Activated naive CD4-positive, alpha-beta T cell treated with anti-CD3 and anti-CD28 coated beads for 36 hours (primary cell): ENCODE data around the gene SLC47A2. TPM values are rescaled to one million over a fixed set of nuclear protein-coding genes. Genes with fewer than 3 reads are reported as not detected.
"Not testable (repeated sequence)": the region's sequence is repeated elsewhere in the genome, so short reads cannot be mapped to it uniquely, and the experiment has no call there.

Experiments used
- CTCF ChIA-PET: fragments of 350-600 bp; sonication (Branson Sonifier 250); formaldehyde crosslinking; loops from one replicate; lab custom pipeline; 2021; ENCODE audit warnings: antibody characterized with exemption; lab: Charles Lee
- DNase-seq: peaks from one replicate; pipeline ENCODE4 v3.0.0-alpha.2; 2020
- H3K27ac Mint-ChIP-seq: one replicate; pipeline ENCODE4 v1.8.0; 2021; ENCODE audit warnings: mild to moderate bottlenecking, mixed read lengths
- H3K27me3 Mint-ChIP-seq: one replicate; pipeline ENCODE4 v1.8.0; 2021; ENCODE audit warnings: low read depth, mixed read lengths
- H3K36me3 Mint-ChIP-seq: one replicate; pipeline ENCODE4 v1.8.0; 2021; ENCODE audit warnings: low read depth, mixed read lengths
- H3K4me1 Mint-ChIP-seq: one replicate; pipeline ENCODE4 v1.8.0; 2021; ENCODE audit warnings: low read depth, mixed read lengths
- H3K4me3 Mint-ChIP-seq: one replicate; pipeline ENCODE4 v1.8.0; 2021; ENCODE audit warnings: mild to moderate bottlenecking, moderate library complexity, mixed read lengths
- H3K9me3 Mint-ChIP-seq: one replicate; pipeline ENCODE4 v1.8.0; 2021; ENCODE audit warnings: mixed read lengths
- intact Hi-C: fragments of 100-400 bp; cut with micrococcal nuclease; formaldehyde crosslinking; loops from one replicate; pipeline ENCODE4 v1.15.1; 2023
- total RNA-seq, 2 experiments: library from RNA; stranded (reverse); gene quantifications; one replicate each; pipeline ENCODE4 v1.2.3, GENCODE V29; 2021

The SLC47A2 gene
- total RNA-seq, 2 experiments from 2014 or later = not detected

GRCh38 chr17:19684909-19685580 lies 31.3 kb downstream of the SLC47A2 start:
- intact Hi-C loops, H3K9me3 Mint-ChIP-seq, H3K27me3 Mint-ChIP-seq, H3K36me3 Mint-ChIP-seq, DNase-seq, CTCF ChIA-PET, H3K4me1 Mint-ChIP-seq, H3K4me3 Mint-ChIP-seq, H3K27ac Mint-ChIP-seq: not testable (repeated sequence)

GRCh38 chr17:19683117-19683516 lies 33.3 kb downstream of the SLC47A2 start:
- CTCF ChIA-PET = no interaction called here
- Mint-ChIP-seq H3K36me3 (peaks cover 2% of the 10 kb centered on the region), H3K4me3 (no peak overlapping the region), H3K27me3 (no peaks in the 10 kb centered on the region), H3K4me1 (no peaks in the 10 kb centered on the region), H3K9me3 (no peaks in the 10 kb centered on the region), H3K27ac (no peak overlapping the region)
- intact Hi-C loops = no loop called here
- DNase-seq = no peak

GRCh38 chr17:19678581-19679453 lies 37.6 kb downstream of the SLC47A2 start:
- Mint-ChIP-seq H3K4me1 (no peaks in the 10 kb centered on the region), H3K27ac (no peak overlapping the region), H3K27me3 (no peaks in the 10 kb centered on the region), H3K4me3 (no peak overlapping the region), H3K9me3 (no peaks in the 10 kb centered on the region), H3K36me3 (peaks cover 10% of the 10 kb centered on the region)
- DNase-seq = no peak
- CTCF ChIA-PET = no interaction called here
- intact Hi-C loops = no loop called here

GRCh38 chr17:19677736-19678379 lies 38.5 kb downstream of the SLC47A2 start:
- CTCF ChIA-PET = no interaction called here
- intact Hi-C loops = no loop called here
- Mint-ChIP-seq H3K27ac (no peak overlapping the region), H3K36me3 (peaks cover 10% of the 10 kb centered on the region), H3K27me3 (no peaks in the 10 kb centered on the region), H3K9me3 (no peaks in the 10 kb centered on the region), H3K4me3 (no peak overlapping the region), H3K4me1 (no peaks in the 10 kb centered on the region)
- no peak for DNase-seq

GRCh38 chr17:19676896-19677295 lies 39.5 kb downstream of the SLC47A2 start:
- Mint-ChIP-seq H3K27me3 (no peaks in the 10 kb centered on the region), H3K9me3 (no peaks in the 10 kb centered on the region), H3K27ac (no peak overlapping the region), H3K4me1 (no peaks in the 10 kb centered on the region), H3K36me3 (peaks cover 15% of the 10 kb centered on the region), H3K4me3 (no peak overlapping the region)
- no peak for DNase-seq
- CTCF ChIA-PET = no interaction called here
- intact Hi-C loops = no loop called here

- no peaks in the 10 kb centered on the region for H3K4me1 Mint-ChIP-seq
- peaks cover 15% of the 10 kb centered on the region for H3K36me3 Mint-ChIP-seq
- intact Hi-C loops = no loop called here
- H3K4me3 Mint-ChIP-seq = no peak overlapping the region
- H3K27ac Mint-ChIP-seq = no peak overlapping the region
- H3K9me3 Mint-ChIP-seq = no peaks in the 10 kb centered on the region
- no peaks in the 10 kb centered on the region for H3K27me3 Mint-ChIP-seq
- DNase-seq = no peak
- CTCF ChIA-PET = no interaction called here
Observed at GRCh38 chr17:19673623-19674022, 42.8 kb downstream of the SLC47A2 start.

GRCh38 chr17:19672009-19672750 lies 44.2 kb downstream of the SLC47A2 start:
- Mint-ChIP-seq H3K27me3 (no peaks in the 10 kb centered on the region), H3K4me1 (no peaks in the 10 kb centered on the region)
- CTCF ChIA-PET = interaction anchor here (1.2 kb wide), 1 partner anchor 95 kb away, joined by 3 read pairs; no protein-coding TSS in a partner anchor

GRCh38 chr17:19671433-19671832 lies 45.0 kb downstream of the SLC47A2 start:
- Mint-ChIP-seq H3K9me3 (no peaks in the 10 kb centered on the region), H3K36me3 (peaks cover 15% of the 10 kb centered on the region), H3K4me1 (no peaks in the 10 kb centered on the region), H3K27me3 (no peaks in the 10 kb centered on the region), H3K27ac (no peak overlapping the region), H3K4me3 (no peak overlapping the region)
- CTCF ChIA-PET = interaction anchor here (0.6 kb wide), 1 partner anchor 306 kb away, joined by 3 read pairs; no protein-coding TSS in a partner anchor
- intact Hi-C loops = no loop called here
- DNase-seq = no peak

More at GRCh38 chr17:19672009-19672750, 44.2 kb downstream of the SLC47A2 start:
- Mint-ChIP-seq H3K27ac (no peak overlapping the region), H3K9me3 (no peaks in the 10 kb centered on the region), H3K4me3 (no peak overlapping the region), H3K36me3 (peaks cover 15% of the 10 kb centered on the region)
- no peak for DNase-seq
- intact Hi-C loops = no loop called here

GRCh38 chr17:19670908-19671307 lies 45.5 kb downstream of the SLC47A2 start:
- Mint-ChIP-seq H3K27me3 (no peaks in the 10 kb centered on the region), H3K36me3 (peaks cover 13% of the 10 kb centered on the region), H3K4me3 (no peak overlapping the region), H3K9me3 (no peaks in the 10 kb centered on the region), H3K27ac (no peak overlapping the region), H3K4me1 (no peaks in the 10 kb centered on the region)
- CTCF ChIA-PET = interaction anchor here (0.6 kb wide), 1 partner anchor 305 kb away, joined by 3 read pairs; no protein-coding TSS in a partner anchor
- intact Hi-C loops = no loop called here
- no peak for DNase-seq

- CTCF ChIA-PET = interaction anchor here (0.6 kb wide), 1 partner anchor 265 kb away, joined by 3 read pairs; no protein-coding TSS in a partner anchor
- H3K9me3 Mint-ChIP-seq, H3K27ac Mint-ChIP-seq, DNase-seq, H3K4me1 Mint-ChIP-seq, H3K27me3 Mint-ChIP-seq, intact Hi-C loops, H3K4me3 Mint-ChIP-seq, H3K36me3 Mint-ChIP-seq: not testable (repeated sequence)
Observed at GRCh38 chr17:19669680-19670079, 46.7 kb downstream of the SLC47A2 start.

- Mint-ChIP-seq H3K9me3 (no peaks in the 10 kb centered on the region), H3K4me3 (no peak overlapping the region), H3K36me3 (peaks cover 13% of the 10 kb centered on the region), H3K4me1 (no peaks in the 10 kb centered on the region), H3K27me3 (no peaks in the 10 kb centered on the region), H3K27ac (no peak overlapping the region)
- CTCF ChIA-PET = interaction anchor here (1.1 kb wide), 1 partner anchor 98 kb away, joined by 3 read pairs; no protein-coding TSS in a partner anchor
- no peak for DNase-seq
- intact Hi-C loops = no loop called here
Observed at GRCh38 chr17:19664821-19665181, 51.6 kb downstream of the SLC47A2 start.
